ENCODE measurements around the gene UCKL1.

UCKL1 gene

GRCh38 chr20:63958964-63959698, 2.9 kb upstream of the UCKL1 start:
- no peak for DNase-seq (ENCODE audit: low read depth)

GRCh38 chr20:63958471-63958870, 2.3 kb upstream of the UCKL1 start:
- no peak for DNase-seq (ENCODE audit: low read depth)

- DNase-seq (ENCODE audit: low read depth), result no peak
Observed at GRCh38 chr20:63957690-63958441, 1.6 kb upstream of the UCKL1 start.

GRCh38 chr20:63957004-63957689, 931 bp upstream of the UCKL1 start:
- DNase-seq (ENCODE audit: low read depth), result no peak

GRCh38 chr20:63956664-63957003, 418 bp upstream of the UCKL1 start:
- no peak for DNase-seq (ENCODE audit: low read depth)

- no peak for DNase-seq (ENCODE audit: low read depth)
Observed at GRCh38 chr20:63955281-63955826, 862 bp downstream of the UCKL1 start.

DNA sequence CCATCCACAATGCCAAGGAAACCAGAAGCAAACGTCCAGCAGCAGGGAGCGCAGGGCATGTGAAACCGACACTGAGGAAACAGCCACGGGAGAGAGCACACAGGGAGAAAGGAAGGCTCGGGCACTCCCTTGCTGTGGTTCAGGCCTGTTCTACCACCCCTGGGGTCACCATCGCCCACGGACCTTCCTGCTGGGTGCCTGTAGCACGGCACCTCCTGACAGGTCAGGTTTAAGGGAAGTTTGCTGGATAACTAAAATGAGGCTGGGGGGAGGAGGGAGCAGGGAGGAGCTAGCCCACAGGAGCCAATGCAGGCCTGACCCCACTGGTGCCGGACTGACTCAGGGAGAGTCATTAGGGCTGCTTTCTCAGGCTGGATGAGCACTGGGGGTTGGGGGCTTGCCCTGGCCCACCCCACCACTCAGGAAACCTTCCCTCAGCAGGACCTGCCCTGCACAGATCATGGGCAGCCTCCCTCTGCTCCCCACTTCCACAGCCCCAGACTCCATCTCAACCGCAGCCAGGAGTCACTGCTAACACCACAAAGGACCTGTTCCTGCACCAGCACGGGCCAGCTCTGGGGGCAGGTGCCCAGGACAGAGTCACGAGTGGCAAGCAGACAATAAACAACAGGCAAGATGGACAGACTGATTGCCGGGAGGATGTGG, 2.3 kb downstream of the UCKL1 start:
- DNase-seq (ENCODE audit: low read depth), result no peak

- DNase-seq (ENCODE audit: low read depth), result no peak
Observed at GRCh38 chr20:63952769-63953168, 3.4 kb downstream of the UCKL1 start.

DNA sequence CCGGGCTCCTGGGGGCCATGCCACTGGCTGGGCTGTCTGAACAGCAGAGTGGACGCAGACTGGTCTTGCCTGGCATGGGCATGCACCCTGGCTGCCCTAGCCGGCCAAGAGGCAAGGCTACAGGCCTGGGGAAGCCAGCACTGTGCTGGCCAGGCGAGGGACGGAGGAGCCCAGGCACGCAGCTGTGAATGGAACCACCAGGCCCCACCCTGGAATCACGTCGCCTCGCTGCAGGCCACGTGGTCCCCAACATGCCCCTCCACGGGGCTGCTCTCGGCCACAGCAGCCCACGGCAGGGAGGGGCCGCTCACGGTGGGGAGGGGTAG, 4.0 kb downstream of the UCKL1 start:
- no peak for DNase-seq (ENCODE audit: low read depth)

GRCh38 chr20:63951398-63952209, 4.6 kb downstream of the UCKL1 start:
- DNase-seq (ENCODE audit: low read depth), result no peak

GRCh38 chr20:63950701-63951397, 5.4 kb downstream of the UCKL1 start:
- no peak for DNase-seq (ENCODE audit: low read depth)

- no peak for DNase-seq (ENCODE audit: low read depth)
Observed at GRCh38 chr20:63947638-63948456, 8.4 kb downstream of the UCKL1 start.

DNA sequence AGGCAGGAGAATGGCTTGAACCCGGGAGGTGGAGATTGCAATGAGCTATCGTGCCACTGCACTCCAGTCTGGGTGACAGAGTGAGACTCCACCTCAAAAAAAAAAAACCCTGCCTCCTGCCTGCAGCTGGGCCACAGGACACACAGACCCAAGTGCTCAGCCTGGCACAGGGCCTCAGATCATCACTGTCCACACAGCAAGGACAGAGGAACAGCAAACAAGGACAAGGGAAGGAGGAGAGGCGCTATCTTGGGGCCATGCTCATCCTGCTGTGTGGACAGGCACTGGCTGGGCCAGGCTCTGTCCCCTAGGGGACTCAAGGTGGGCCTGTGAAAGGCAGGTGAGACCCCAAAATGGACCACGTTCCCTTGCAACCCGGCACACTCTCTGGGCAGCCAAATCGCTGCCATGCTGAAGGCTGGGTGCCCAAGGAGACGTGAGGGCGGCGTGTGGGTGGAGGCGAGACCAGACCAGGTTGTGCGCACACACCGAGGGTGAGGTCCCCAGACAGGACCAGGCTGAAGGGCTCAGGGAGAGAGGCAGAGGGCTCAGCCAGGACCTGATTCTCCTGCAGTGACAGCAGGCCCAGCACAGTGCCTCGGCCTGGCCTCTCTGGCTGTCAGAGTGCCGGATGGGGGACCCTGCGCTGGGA, 9.1 kb downstream of the UCKL1 start:
- DNase-seq (ENCODE audit: low read depth), result no peak

- DNase-seq (ENCODE audit: low read depth), result no peak
Observed at GRCh38 chr20:63945921-63946920, 10.0 kb downstream of the UCKL1 start.

DNA sequence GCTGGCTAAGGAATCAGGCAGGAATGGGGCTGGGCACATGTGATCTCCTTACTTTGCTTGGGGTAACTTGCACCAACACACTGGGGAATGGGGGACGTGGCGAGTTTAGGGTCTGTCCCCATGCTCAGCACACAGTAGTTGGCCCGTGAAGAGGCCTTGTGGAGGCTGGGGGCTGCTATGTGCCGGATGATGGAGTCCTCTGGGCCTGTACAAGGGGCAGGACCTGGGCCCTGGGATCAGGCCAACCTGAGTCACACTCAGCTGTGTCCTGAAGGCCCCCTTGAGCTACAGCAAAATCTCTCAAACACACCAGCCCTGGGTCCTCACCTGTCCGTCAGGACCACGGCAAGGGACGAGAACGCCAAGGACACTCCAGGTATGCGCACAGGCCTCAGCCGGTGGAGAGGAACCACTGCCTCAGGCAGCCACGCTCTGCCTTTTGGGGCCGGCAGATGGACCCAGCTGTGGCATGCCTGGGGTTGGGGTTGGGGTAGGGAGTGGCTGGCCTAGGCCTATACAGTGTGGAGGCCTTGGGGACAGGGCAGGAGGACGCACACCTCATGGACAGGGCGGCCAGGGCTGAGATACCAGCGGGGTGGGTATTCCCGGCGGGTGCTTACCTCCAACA, 11.1 kb downstream of the UCKL1 start:
- no peak for DNase-seq (ENCODE audit: low read depth)

DNA sequence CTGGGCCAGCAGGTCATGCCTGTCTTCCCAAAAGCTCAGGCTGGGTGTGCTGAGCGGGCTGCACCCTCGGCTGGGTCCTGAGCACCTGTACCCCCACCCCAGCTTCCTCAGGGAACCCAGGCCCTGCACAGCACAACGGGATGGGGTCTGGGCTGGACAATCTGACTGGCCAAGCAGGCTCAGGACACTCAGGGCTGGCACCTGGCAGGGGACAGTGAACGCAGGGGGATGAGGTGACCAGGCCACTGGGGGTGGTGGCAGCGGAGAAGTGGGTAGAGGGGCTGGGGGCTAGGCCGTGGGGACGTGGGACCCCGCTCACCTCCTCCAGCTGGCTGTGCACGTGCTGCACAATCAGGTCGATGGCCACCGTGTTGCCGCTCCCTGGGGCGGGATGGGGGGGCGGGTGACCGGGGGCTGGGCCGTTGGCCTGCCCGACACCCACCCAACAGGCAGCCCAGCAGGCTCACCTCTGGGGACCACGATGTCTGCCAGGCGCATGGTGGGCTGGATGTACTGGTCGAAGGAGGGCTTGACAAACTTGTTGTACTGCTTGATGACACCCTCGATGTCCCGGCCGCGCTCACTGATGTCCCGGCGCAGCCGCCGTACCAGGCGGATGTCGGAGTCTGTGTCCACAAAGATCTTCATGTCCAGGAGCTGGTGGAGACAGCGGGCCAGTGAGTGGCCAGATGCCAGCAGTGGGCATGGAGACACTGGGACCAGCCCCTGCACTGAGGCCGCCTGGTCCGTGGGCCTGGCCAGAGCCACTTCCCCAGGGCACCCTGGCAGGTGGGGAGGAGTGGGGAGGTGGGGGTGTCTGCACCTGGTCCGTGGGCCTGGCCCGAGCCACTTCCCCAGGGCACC, 11.9 kb downstream of the UCKL1 start:
- DNase-seq (ENCODE audit: low read depth), result no peak

- DNase-seq (ENCODE audit: low read depth), result no peak
Observed at GRCh38 chr20:63943808-63944077, 12.5 kb downstream of the UCKL1 start.
